Measurements from ENCODE around the gene IFIT3. TPM values are rescaled to one million over a fixed set of nuclear protein-coding genes. Genes with fewer than 3 reads are reported as not detected.

The IFIT3 gene
- total RNA-seq, 2 experiments from 2014 or later = 0.17 to 0.35 TPM

- H4K20me1 ChIP-seq (ENCODE audit: insufficient read depth, low read length) = no peaks in the 10 kb centered on the region
- no peaks in the 10 kb centered on the region for H3K4me1 ChIP-seq (ENCODE audit: insufficient read depth, low read length, poor library complexity, severe bottlenecking)
- intact Hi-C loops (cut with micrococcal nuclease; ENCODE audit: unreplicated experiment) = no loop called here
- POLR2A ChIA-PET = no interaction called here
- H3K36me3 ChIP-seq (ENCODE audit: insufficient read depth, low read length) = no peaks in the 10 kb centered on the region
- H3K9me2 ChIP-seq (ENCODE audit: insufficient read depth, low read length) = no peaks in the 10 kb centered on the region
- no peak overlapping the region for H3K4me3 ChIP-seq (ENCODE audit: low read depth, low read length, poor library complexity, severe bottlenecking)
- no TSS peak for BruUV-seq (replicated peaks)
- TF ChIP-seq CTCF (conservative IDR thresholded peaks at IDR 0.05; ENCODE audit: low read length) (no peak), EZH2phosphoT487 (IDR thresholded peaks at IDR 0.05; ENCODE audit: borderline replicate concordance, low read depth, low read length) (no peak)
- no peak overlapping the region for H2AFZ ChIP-seq (ENCODE audit: low read length)
- H3K27ac ChIP-seq (ENCODE audit: low read depth, low read length, poor library complexity, severe bottlenecking) = no peak overlapping the region
- DNase-seq (ENCODE audit: low spot score) = no peak
- H3K79me2 ChIP-seq (ENCODE audit: insufficient read depth, low read depth, low read length) = no peaks in the 10 kb centered on the region
- CTCF ChIA-PET (ENCODE audit: unreplicated experiment) = no interaction called here
- H3K9me3 ChIP-seq (ENCODE audit: low read length) = no peaks in the 10 kb centered on the region
- H3K4me2 ChIP-seq (ENCODE audit: low read length) = no peak overlapping the region
Measured at GRCh38 chr10:89384474-89385340, 56.9 kb downstream of the IFIT3 start.

- intact Hi-C loops (cut with micrococcal nuclease; ENCODE audit: unreplicated experiment) = no loop called here
- no peaks in the 10 kb centered on the region for H4K20me1 ChIP-seq (ENCODE audit: insufficient read depth, low read length)
- no TSS peak for BruUV-seq (replicated peaks)
- ChIA-PET CTCF (ENCODE audit: unreplicated experiment) (no interaction called here), POLR2A (interaction anchor here (0.6 to 1.4 kb wide), 6 partner anchors 10 to 1551 kb away, joined by 3 to 5 read pairs (median 3); no protein-coding TSS in a partner anchor)
- no peak for DNase-seq (ENCODE audit: low spot score)
- H3K36me3 ChIP-seq (ENCODE audit: insufficient read depth, low read length) = no peaks in the 10 kb centered on the region
- no peaks in the 10 kb centered on the region for H3K9me3 ChIP-seq (ENCODE audit: low read length)
- H3K4me1 ChIP-seq (ENCODE audit: insufficient read depth, low read length, poor library complexity, severe bottlenecking) = peaks cover 7% of the 10 kb centered on the region
- H3K4me2 ChIP-seq (ENCODE audit: low read length) = no peak overlapping the region
- H3K4me3 ChIP-seq (ENCODE audit: low read depth, low read length, poor library complexity, severe bottlenecking) = no peak overlapping the region
- H3K79me2 ChIP-seq (ENCODE audit: insufficient read depth, low read depth, low read length) = no peaks in the 10 kb centered on the region
- no peak overlapping the region for H2AFZ ChIP-seq (ENCODE audit: low read length)
- no peak overlapping the region for H3K27ac ChIP-seq (ENCODE audit: low read depth, low read length, poor library complexity, severe bottlenecking)
- no peaks in the 10 kb centered on the region for H3K9me2 ChIP-seq (ENCODE audit: insufficient read depth, low read length)
- TF ChIP-seq EZH2phosphoT487 (IDR thresholded peaks at IDR 0.05; ENCODE audit: borderline replicate concordance, low read depth, low read length) = no peak
- TF ChIP-seq CTCF (conservative IDR thresholded peaks at IDR 0.05; ENCODE audit: low read length) = no peak
Measured at GRCh38 chr10:89388806-89389205, 61.0 kb downstream of the IFIT3 start.

GRCh38 chr10:89389254-89389653, 61.5 kb downstream of the IFIT3 start:
- no peak overlapping the region for H3K4me2 ChIP-seq (ENCODE audit: low read length)
- H3K36me3 ChIP-seq (ENCODE audit: insufficient read depth, low read length) = no peaks in the 10 kb centered on the region
- no peaks in the 10 kb centered on the region for H4K20me1 ChIP-seq (ENCODE audit: insufficient read depth, low read length)
- no peaks in the 10 kb centered on the region for H3K9me2 ChIP-seq (ENCODE audit: insufficient read depth, low read length)
- ChIA-PET POLR2A (interaction anchor here (0.6 to 1.2 kb wide), 3 partner anchors 10 to 1551 kb away, joined by 3 to 5 read pairs (median 3); no protein-coding TSS in a partner anchor), CTCF (ENCODE audit: unreplicated experiment) (no interaction called here)
- peak; percentile 55 for TF ChIP-seq CTCF (conservative IDR thresholded peaks at IDR 0.05; ENCODE audit: low read length)
- TF ChIP-seq EZH2phosphoT487 (IDR thresholded peaks at IDR 0.05; ENCODE audit: borderline replicate concordance, low read depth, low read length) = no peak
- DNase-seq (ENCODE audit: low spot score) = peak; percentile 27
- intact Hi-C loops (cut with micrococcal nuclease; ENCODE audit: unreplicated experiment) = no loop called here
- no TSS peak for BruUV-seq (replicated peaks)
- no peak overlapping the region for H3K4me3 ChIP-seq (ENCODE audit: low read depth, low read length, poor library complexity, severe bottlenecking)
- H3K9me3 ChIP-seq (ENCODE audit: low read length) = no peaks in the 10 kb centered on the region
- H2AFZ ChIP-seq (ENCODE audit: low read length) = no peak overlapping the region
- peaks cover 7% of the 10 kb centered on the region for H3K4me1 ChIP-seq (ENCODE audit: insufficient read depth, low read length, poor library complexity, severe bottlenecking)
- H3K27ac ChIP-seq (ENCODE audit: low read depth, low read length, poor library complexity, severe bottlenecking) = no peak overlapping the region
- no peaks in the 10 kb centered on the region for H3K79me2 ChIP-seq (ENCODE audit: insufficient read depth, low read depth, low read length)
